DMS79 treated with DMSO at 0.1 percent for 48 hours (cell line): ENCODE data around the gene SOD2.
"Not testable (repeated sequence)": the region's sequence is repeated elsewhere in the genome, so short reads cannot be mapped to it uniquely, and the experiment has no call there.

Experiments used
- DNase-seq: peaks from one replicate; lab custom pipeline; 2025; lab: John Stamatoyannopoulos, UW

The SOD2 gene

DNA sequence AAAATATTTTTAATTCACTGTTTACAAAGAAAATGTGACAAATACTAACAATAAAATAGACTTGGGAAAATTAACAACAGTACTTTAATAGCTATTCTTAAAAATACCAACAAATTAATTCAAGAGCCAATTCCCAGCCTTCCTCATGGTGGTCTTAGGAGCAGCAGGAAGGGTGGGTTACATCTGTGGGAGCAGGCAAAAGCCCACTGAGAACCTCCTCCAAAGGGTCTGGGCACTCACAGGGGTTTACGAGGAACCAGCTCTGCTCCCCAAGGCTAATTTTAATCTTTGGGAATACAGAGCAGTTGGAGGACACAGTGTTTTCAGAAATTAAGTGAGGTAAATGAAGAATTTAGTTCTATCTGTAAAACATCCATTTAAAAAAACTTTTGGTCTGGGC lies 10.2 kb downstream of the SOD2 start:
- no peak for DNase-seq

DNA sequence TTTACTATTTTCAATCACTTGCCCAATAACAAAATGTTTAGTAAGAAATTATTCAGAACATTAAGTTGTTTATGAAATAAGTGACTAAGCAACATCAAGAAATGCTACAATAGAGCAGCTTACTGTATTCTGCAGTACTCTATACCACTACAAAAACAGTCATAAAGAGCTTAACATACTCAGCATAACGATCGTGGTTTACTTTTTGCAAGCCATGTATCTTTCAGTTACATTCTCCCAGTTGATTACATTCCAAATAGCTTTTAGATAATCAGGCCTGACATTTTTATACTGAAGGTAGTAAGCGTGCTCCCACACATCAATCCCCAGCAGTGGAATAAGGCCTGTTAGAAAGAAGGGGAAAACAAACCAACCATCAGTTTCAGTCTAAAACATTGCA lies 10.7 kb downstream of the SOD2 start:
- DNase-seq, result no peak

DNA sequence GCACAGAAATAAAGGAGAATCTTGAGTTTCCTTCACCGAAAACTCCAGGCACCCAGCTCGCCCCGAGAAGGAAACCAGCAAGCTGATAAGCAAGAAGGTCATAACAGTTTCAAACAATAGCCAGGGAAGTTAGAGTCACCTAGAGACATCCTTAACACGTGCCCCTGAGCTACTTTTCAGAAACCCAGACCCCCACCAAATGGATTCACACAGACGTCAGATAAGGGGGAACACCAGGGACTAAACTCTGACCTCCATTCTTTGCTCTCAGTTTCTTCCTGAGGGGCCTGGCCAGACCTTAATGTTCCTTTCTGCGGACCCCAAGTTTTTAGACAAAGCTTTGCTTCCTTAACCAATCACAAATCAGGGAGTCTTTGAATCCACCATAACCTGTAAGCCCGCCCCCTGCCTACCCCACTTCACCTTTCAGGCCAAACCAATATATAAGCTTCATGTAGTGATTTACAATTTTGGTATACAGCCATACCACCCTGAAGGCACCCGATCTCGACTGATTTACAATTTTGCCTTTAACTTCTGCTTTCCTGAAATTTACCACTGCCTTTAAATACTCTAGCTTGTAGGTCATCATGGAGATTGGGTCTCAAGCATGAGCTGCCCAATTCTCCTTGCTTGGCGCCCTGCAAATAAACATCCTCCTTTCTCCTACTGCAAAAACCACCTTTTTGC lies 11.7 kb downstream of the SOD2 start:
- DNase-seq, result no peak

DNA sequence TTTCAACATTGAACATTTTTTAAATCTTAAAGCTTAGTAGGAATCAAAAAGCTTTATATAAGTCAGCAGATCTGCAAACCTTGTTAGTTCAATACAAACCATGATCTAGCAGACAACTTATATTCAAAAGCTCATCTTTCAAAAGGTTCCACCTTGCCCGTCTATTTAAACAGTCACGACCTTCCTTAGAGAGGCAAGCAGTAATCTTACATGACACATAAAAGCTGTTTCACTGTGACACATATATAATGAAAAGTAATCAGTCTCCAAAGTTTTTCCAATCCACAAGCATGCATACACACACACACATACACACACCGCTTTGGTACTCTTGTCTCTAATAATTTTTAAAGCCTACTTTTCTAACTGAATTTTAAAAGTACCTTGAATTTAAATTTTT lies 12.9 kb downstream of the SOD2 start:
- DNase-seq, result no peak

DNA sequence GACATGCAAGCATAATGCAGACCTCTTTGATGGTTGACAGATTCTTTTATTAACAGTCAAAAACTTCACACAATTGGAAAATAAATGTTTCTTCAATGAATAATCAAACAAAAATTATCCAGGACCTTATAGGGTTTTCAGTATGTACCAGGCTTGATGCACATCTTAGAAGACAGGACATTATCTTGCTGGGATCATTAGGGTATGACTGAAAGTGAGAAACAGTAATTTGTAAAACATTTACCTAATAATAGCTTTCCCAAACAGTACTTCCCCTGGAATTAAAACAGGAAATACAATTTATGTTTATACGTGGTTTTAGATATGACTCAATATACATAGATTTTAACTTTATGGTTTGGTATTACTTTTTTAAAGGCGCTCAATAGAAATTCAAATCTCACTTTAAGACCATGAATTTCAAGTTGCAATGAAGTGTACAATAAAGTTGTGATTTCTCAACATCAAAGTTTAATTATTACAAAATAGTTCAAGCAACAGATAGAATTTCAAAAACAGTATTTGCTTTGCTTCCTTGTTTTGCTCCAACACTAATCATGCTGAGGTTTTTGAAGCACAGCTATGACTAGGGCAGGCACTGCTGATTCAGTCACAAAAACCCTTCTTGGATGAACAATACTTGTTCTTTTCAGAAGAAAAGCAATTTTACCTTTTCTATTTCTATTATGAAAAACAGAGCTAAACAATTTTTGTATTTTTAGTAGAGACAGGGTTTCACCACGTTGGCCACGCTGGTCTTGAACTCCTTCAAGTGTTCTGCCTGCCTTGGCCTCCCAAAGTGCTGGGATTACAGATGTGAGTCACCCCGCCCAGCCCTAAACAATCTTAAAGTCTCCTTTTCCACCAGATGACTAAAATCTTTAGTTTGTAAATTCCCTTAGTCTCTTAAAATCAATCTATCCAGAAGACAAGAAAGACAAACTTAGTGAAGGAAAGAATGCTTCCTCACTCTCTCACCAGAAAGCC lies 13.7 kb downstream of the SOD2 start:
- no peak for DNase-seq

DNA sequence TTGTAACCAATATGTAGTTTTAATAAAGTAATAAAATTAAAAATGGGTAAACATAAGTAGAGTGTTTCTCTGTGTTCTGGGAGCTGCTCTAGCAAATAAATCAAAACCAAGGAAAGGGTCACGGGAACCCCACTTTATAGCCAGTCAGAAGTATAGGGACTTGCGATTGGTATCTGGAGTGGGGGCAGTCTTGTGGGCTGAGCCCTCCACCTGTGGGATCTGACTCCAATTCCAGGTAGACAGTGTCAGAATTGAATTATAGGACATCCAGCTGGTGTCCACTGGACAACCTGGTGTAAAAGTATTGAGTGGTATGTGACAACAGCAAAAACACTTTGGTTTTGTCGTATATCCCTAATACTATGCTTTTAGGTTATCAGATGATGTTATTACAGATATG lies 14.5 kb downstream of the SOD2 start:
- DNase-seq, result no peak

DNA sequence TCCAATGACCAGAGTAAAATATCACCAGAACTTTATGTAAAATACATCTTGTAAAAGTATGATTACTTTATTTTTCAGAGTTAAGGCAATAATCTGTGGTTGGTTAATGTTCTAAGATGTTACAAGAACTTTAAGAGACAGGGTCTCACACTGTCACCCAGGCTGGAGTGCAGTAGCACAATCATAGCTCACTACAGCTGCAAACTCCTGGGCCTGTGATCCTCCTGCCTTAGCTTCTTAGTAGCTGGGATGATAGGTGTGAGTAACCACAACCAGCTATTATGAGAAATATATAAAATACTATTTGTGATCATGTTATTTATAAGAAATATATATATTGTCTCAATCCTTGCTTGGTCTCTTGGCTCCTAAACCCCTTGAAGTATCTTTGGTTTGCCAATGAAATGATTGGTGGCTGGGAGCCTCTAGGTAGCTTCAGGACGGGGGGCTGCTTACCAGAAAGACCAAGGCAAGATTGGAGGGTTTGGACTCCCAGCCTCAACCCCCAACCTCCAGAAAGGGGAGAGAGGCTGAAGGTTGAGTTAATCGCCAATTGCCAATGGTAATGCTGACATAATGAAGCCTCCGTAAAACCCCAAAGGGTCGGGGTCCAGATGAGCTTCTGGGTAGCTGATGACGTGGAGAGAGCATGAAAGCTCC lies 15.4 kb downstream of the SOD2 start:
- no peak for DNase-seq

DNA sequence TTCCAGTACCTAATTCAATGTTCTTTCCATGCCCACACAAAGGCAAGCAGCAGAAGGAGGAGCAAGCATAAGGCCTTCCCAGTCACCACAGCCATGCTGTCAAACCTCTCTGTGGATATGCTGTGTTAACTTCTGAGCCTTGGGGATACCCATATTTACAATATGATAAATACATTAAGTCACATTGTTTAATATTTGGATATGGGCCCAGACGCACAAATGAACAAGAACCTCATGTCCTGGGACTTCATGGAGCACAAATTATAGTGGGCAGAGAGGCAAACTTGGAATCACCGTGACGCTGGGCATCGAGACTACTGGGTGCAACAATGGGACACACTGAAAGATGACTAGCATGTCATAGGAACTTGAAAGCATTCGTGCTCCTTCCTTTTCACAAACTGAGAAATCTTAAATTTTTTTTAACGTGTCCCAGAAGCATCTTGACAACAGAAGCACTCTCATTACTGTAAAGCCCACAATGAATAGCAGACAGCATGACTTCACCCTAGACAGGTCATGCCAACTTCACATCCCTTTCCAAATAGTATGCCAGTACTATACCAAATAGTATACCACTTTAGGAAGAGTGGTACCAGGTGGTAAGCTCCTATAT lies 16.0 kb downstream of the SOD2 start:
- DNase-seq, result no peak

DNA sequence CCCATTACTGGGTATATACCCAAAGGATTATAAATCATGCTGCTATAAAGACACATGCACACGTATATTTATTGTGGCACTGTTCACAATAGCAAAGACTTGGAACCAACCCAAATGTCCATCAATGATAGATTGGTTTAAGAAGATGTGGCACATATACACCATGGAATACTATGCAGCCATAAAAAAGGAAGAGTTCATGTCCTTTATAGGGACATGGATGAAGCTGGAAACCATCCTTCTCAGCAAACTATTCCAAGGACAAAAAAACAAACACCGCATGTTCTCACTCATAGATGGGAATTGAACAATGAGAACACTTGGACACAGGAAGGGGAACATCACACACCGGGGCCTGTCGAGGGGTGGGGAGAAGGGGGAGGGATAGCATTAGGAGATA lies 16.8 kb downstream of the SOD2 start:
- not testable (repeated sequence) for DNase-seq

DNA sequence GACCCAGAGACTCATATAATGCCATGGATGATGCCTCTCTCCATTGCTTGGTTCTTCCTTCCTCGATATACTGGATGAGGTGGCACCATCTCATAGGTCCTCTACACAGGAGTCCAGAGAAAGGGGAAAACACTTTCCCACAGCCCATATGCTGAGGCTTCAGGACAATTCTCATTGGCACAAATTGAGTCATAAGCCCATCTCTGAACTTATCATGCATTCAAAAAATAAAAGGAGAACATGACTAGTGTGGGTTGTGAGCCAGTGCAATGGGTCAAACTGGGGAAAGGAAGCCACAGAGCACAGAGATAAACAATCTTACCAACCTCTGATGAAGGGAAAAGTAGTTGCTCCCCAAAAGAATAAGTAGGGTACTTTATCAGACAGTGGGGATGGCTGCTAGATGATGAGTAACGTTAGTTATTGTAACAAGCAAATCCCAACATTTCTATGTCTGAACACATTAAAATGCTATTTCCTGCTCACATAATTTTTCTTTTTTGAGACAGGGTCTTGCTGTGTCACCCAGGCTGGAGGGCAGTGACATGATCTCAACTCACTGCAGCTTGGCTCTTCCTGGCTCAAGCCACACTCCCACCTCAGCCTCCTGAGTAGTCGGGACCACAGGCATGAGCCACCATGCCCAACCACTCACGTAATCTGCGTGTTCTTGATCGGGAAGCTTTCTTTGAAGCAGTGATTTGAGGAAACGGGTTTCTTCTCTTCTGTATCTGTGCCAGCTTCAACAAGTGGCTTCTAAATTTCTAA lies 27.0 kb downstream of the SOD2 start:
- no peak for DNase-seq

DNA sequence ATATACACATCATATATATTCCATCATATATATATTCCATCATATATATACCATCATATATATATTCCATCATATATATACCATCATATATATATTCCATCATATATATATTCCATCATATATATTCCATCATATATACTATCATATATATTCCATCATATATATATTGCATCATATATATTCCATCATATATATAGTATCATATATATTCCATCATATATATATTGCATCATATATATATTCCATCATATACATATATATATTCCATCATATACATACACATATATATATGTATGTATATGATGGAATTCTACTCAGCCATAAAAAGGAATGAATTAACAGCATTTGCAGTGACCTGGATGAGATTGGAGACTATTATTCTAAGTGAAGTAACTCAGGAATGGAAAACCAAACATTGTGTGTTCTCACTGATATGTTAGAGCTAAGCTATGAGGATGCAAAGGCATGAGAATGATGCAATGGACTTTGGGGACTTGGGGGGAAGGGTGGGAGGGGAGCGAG lies 29.6 kb downstream of the SOD2 start:
- DNase-seq, result not testable (repeated sequence)

DNA sequence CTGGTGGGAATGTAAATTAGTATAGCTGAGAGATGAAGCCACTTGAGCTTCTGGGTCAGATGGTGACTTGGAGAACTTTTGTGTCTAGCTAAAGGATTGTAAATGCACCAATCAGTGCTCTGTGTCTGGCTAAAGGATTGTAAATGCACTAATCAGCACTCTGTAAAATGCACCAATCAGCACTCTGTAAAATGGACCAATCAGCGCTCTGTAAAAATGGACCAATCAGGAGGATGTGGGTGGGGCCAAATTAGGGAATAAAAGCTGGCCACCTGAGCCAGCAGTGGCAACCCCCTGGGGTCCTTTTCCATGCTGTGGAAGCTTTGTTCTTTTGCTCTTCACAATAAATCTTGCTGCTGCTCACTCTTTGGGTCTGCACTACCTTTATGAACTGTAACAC lies 31.1 kb downstream of the SOD2 start:
- not testable (repeated sequence) for DNase-seq

DNA sequence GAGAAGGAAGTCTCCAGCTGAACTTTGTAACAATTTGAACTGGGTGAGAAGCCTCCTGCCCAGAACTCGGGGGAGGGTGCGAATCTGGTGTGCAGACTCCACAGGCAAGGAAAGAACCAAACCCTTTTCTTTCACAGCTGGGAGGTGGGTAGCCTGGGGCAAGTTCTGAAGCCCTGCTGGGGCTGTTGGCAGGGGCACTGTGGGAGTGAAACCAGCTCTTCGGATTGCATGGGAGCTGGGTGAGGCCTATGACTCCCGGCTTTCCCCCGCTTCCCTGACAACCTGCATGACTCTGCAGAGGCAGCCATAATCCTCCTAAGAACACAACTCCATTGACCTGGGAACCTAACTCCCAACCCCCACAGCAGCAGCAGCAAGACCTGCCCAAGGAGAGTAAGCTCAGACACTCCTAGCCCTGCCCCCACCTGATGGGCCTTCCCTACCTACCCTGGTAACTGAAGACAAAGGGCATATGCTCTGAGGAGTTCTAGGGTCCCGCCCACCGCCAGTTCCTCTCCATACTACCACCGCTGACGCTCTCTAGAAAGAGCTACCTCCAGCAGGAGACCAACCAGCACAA lies 37.5 kb downstream of the SOD2 start:
- no peak for DNase-seq

DNA sequence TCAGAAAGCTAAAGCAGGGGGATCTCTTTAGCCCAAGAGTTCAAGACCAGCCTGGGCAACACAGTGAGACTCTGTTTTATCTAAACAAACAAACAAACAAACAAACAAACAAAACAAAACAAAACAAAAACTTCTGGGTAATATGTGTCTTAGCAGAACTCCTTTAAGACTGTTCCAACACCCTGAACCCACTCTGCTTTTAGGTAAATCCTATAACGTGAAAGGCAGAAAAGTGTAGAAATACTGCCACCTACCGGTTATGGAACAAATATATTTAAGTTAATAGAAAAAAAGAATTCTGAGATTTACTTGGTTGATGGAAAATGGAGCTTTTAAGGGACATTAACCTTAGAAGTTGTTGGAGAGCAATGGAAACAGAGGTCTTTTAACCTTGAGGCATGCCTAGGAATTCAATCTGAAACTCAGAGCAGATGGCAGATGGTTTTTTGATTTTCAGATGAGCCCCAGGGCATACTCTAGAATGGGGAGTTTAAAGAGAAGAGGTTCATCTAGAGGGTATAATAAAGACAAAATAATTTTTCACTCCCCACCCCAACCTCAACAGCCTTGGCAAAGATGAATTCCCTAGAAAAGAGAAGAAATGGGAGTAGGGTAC lies 38.5 kb downstream of the SOD2 start:
- peak; percentile 48 for DNase-seq

DNA sequence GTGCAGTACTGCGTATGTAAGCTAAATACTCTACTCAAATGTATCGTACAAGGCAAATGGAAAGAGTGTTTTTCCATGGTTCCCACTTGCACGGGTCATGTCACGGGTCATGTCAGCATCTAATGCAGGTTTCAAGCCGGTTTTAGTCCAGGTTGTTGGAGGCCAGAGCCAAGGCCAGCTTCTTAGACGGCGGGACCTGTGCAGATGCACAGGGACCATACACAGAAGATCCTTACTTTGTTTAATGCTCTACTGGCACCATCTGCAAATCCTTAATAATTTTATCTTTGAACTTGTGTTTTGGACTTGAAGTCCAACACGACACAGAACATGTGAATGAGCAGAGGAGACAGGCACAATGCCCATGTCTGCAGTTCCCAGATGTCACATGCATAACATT lies 42.7 kb downstream of the SOD2 start:
- DNase-seq, result no peak

DNA sequence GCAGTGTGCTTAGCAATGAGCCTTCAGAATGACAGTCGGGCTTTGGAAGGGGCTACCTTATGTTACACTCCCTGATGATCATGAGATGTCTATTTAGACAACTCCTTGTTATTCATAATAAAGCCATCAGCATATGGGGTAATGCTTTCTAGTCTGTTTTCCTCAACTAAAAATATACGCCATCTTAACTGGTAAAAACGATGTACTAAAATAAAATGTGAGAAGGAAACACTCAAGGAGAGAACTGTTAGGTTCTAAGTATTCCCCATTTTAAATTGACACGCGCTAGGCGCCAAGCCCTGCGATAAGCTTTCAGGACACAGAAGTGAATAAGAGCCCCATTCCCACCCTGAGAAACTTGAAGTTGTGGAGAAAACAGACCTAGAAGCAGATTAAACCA lies 43.6 kb downstream of the SOD2 start:
- DNase-seq, result no peak

DNA sequence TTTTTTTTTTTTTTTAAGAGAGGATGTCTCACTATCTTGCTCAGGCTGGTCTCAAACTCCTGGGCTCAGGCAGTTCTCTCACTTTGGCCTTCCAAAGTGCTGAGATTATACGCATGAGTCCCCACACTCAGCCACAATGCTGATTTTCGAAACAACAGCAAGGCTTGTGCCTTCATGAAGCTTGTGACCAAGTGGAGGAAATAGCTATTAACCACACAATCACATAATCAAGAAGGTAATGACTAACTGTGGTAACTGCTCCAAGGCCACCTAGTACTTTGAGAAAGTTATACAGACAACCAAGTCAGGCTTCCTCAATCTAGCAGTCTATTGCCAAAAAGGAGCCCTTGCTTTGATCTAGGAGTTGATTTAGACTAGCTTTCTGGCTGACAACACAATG lies 46.3 kb downstream of the SOD2 start:
- no peak for DNase-seq

DNA sequence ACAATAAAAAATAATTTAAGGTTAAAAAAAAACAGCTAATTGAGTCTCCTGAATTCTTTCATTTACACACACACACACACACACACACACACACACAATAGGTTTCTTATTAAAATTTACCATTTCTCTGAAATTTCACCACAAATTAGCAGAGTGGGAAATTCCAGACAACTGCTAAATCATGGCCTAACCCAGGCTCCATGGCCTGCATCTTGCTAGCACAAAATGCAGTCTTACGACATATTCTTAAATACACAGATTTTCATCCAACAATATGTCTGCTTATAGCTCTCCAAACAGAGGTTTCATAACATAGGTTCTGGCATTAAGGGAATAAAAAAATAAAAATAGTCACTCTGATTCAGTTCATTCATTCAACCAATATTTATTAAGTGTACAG lies 46.9 kb downstream of the SOD2 start:
- DNase-seq, result no peak

DNA sequence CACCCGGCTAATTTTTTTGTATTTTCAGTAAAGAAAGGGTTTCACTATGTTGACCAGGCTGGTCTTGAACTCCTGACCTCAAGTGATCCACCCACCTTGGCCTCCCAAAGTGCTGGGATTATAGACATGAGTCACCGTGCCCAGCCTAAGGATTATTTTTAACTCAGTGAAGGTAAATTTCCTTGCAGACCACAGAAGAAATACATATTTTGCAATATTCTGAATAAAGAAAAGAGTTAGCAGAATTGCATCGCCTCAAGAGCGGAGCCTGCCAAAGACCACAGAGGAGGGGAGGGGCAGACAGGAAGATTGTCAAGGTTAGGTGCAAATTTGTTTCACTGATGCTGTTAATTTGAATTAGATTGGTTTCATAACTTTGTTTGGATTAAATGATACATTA lies 47.4 kb downstream of the SOD2 start:
- no peak for DNase-seq
